Activated CD4-positive, CD25-positive, alpha-beta regulatory T cell treated with anti-CD3 and anti-CD28 coated beads, Interleukin-2, amount 50 U/mL, for 72 hours (primary cell): Measurements from ENCODE around the gene ASXL3.

Source experiments
- DNase-seq: peaks from one replicate; pipeline ENCODE4 v3.0.0; 2021

ASXL3 gene

GRCh38 chr18:33665187-33665586 is 87.2 kb downstream of the ASXL3 start:
- DNase-seq = no peak

GRCh38 chr18:33665641-33666040 is 87.6 kb downstream of the ASXL3 start:
- DNase-seq = no peak

- DNase-seq = no peak
These were observed 88.9 kb downstream of the ASXL3 start for GRCh38 chr18:33666915-33667314.

GRCh38 chr18:33669589-33669988 is 91.6 kb downstream of the ASXL3 start:
- no peak for DNase-seq

- no peak for DNase-seq
These were observed 92.0 kb downstream of the ASXL3 start for GRCh38 chr18:33670029-33670428.

GRCh38 chr18:33673689-33674088 is 95.7 kb downstream of the ASXL3 start:
- DNase-seq = no peak

GRCh38 chr18:33676593-33676992 is 98.6 kb downstream of the ASXL3 start:
- no peak for DNase-seq

GRCh38 chr18:33677891-33678290 is 99.9 kb downstream of the ASXL3 start:
- no peak for DNase-seq

GRCh38 chr18:33682436-33682835 is 104.4 kb downstream of the ASXL3 start:
- DNase-seq = no peak

- no peak for DNase-seq
These were observed 116.6 kb downstream of the ASXL3 start for GRCh38 chr18:33694593-33694992.

- no peak for DNase-seq
These were observed 118.5 kb downstream of the ASXL3 start for GRCh38 chr18:33696332-33697162.

GRCh38 chr18:33697498-33697897 is 119.5 kb downstream of the ASXL3 start:
- no peak for DNase-seq

- no peak for DNase-seq
These were observed 121.4 kb downstream of the ASXL3 start for GRCh38 chr18:33699372-33699771.

- DNase-seq = no peak
These were observed 122.5 kb downstream of the ASXL3 start for GRCh38 chr18:33700513-33700976.

GRCh38 chr18:33702625-33703024 is 124.6 kb downstream of the ASXL3 start:
- no peak for DNase-seq

GRCh38 chr18:33706391-33706790 is 128.4 kb downstream of the ASXL3 start:
- DNase-seq = no peak

- DNase-seq = no peak
These were observed 130.9 kb downstream of the ASXL3 start for GRCh38 chr18:33708876-33709275.

- no peak for DNase-seq
These were observed 132.2 kb downstream of the ASXL3 start for GRCh38 chr18:33710269-33710668.

- no peak for DNase-seq
These were observed 133.5 kb downstream of the ASXL3 start for GRCh38 chr18:33711514-33711913.

- DNase-seq = no peak
These were observed 134.7 kb downstream of the ASXL3 start for GRCh38 chr18:33712719-33713118.

GRCh38 chr18:33716061-33716683 is 138.2 kb downstream of the ASXL3 start:
- no peak for DNase-seq

GRCh38 chr18:33717339-33717738 is 139.3 kb downstream of the ASXL3 start:
- no peak for DNase-seq

GRCh38 chr18:33720133-33720532 is 142.1 kb downstream of the ASXL3 start:
- no peak for DNase-seq

- DNase-seq = no peak
These were observed 151.5 kb downstream of the ASXL3 start for GRCh38 chr18:33729556-33729955.
